Parathyroid adenoma (tissue), 2 donors: Measurements from ENCODE around the gene ANAPC1.

Experiments
- H2AFZ ChIP-seq: fragments of 300-600 bp; sonication (generic); one replicate; pipeline ENCODE4 v1.7.0; 2017; ENCODE audit warnings: antibody characterized with exemption, mild to moderate bottlenecking
- H3K27ac ChIP-seq: fragments of 300-600 bp; sonication (generic); one replicate; pipeline ENCODE4 v1.7.0; 2017
- H3K27me3 ChIP-seq: fragments of 300-600 bp; sonication (generic); one replicate; pipeline ENCODE4 v1.7.0; 2017; ENCODE audit warnings: low read length; ENCODE audit not compliant: control insufficient read depth, insufficient read depth
- H3K36me3 ChIP-seq: fragments of 300-600 bp; sonication (generic); one replicate; pipeline ENCODE4 v1.7.0; 2017; ENCODE audit warnings: low read length; ENCODE audit not compliant: control insufficient read depth, insufficient read depth
- H3K4me1 ChIP-seq: fragments of 300-600 bp; sonication (generic); one replicate; pipeline ENCODE4 v1.7.0; 2017; ENCODE audit warnings: control low read depth
- H3K4me2 ChIP-seq: fragments of 300-600 bp; sonication (generic); one replicate; pipeline ENCODE4 v1.7.0; 2017; ENCODE audit warnings: low read length
- H3K4me3 ChIP-seq: fragments of 300-600 bp; sonication (generic); one replicate; pipeline ENCODE4 v1.7.0; 2017; ENCODE audit warnings: low read depth, low read length
- H3K79me2 ChIP-seq: fragments of 300-600 bp; sonication (generic); one replicate; pipeline ENCODE4 v1.7.0; 2017; ENCODE audit warnings: control low read depth
- H3K9ac ChIP-seq: fragments of 300-600 bp; sonication (generic); one replicate; pipeline ENCODE4 v1.7.0; 2017; ENCODE audit warnings: mild to moderate bottlenecking
- H3K9me3 ChIP-seq: fragments of 300-600 bp; sonication (generic); one replicate; pipeline ENCODE4 v1.7.0; 2017; ENCODE audit warnings: low read length; ENCODE audit not compliant: control insufficient read depth
- CTCF ChIP-seq: fragments of 300-600 bp; sonication (generic); IDR thresholded peaks from one replicate; pipeline ENCODE4 v1.7.0; 2017; ENCODE audit warnings: antibody characterized with exemption, mild to moderate bottlenecking
- donor health status: primary hyperparathyroidism.

ANAPC1 gene

GRCh38 chr2:111904726-111905474 lies 20.9 kb upstream of the ANAPC1 start:
- Histone ChIP-seq H3K4me1 (peaks cover 6% of the 10 kb centered on the region), H3K9ac (no peak overlapping the region), H3K27me3 (no peaks in the 10 kb centered on the region), H3K27ac (no peak overlapping the region), H3K4me2 (no peak overlapping the region), H3K79me2 (no peaks in the 10 kb centered on the region), H3K9me3 (no peaks in the 10 kb centered on the region), H3K36me3 (no peaks in the 10 kb centered on the region), H3K4me3 (no peak overlapping the region), H2AFZ (no peak overlapping the region)
- no peak for TF ChIP-seq CTCF

- H3K27ac ChIP-seq: no peak overlapping the region
- no peaks in the 10 kb centered on the region for H3K36me3 ChIP-seq
- no peaks in the 10 kb centered on the region for H3K9me3 ChIP-seq
- H3K4me2 ChIP-seq: no peak overlapping the region
- H3K4me3 ChIP-seq: no peak overlapping the region
- H3K4me1 ChIP-seq: peaks cover 6% of the 10 kb centered on the region
- H3K9ac ChIP-seq: no peak overlapping the region
- H3K79me2 ChIP-seq: no peaks in the 10 kb centered on the region
- no peak for TF ChIP-seq CTCF
- no peaks in the 10 kb centered on the region for H3K27me3 ChIP-seq
- H2AFZ ChIP-seq: no peak overlapping the region
Measured at GRCh38 chr2:111903930-111904439, 20.0 kb upstream of the ANAPC1 start.

- H3K36me3 ChIP-seq: no peaks in the 10 kb centered on the region
- no peak overlapping the region for H3K9ac ChIP-seq
- H3K4me1 ChIP-seq: peaks cover 6% of the 10 kb centered on the region
- H3K79me2 ChIP-seq: no peaks in the 10 kb centered on the region
- H3K27me3 ChIP-seq: no peaks in the 10 kb centered on the region
- no peak overlapping the region for H3K4me2 ChIP-seq
- TF ChIP-seq CTCF: no peak
- no peaks in the 10 kb centered on the region for H3K9me3 ChIP-seq
- no peak overlapping the region for H3K4me3 ChIP-seq
- H2AFZ ChIP-seq: no peak overlapping the region
- H3K27ac ChIP-seq: no peak overlapping the region
Measured at GRCh38 chr2:111903516-111903915, 19.5 kb upstream of the ANAPC1 start.

GRCh38 chr2:111900859-111901258 lies 16.9 kb upstream of the ANAPC1 start:
- Histone ChIP-seq H3K9ac (no peak overlapping the region), H3K4me2 (no peak overlapping the region), H2AFZ (no peak overlapping the region), H3K27ac (no peak overlapping the region), H3K36me3 (no peaks in the 10 kb centered on the region), H3K27me3 (no peaks in the 10 kb centered on the region), H3K9me3 (no peaks in the 10 kb centered on the region), H3K79me2 (peaks cover 3% of the 10 kb centered on the region), H3K4me1 (peaks cover 8% of the 10 kb centered on the region), H3K4me3 (no peak overlapping the region)
- no peak for TF ChIP-seq CTCF
